Uterus (tissue), 4 donors: ENCODE measurements around the gene ENDOD1. TPM values are rescaled to one million over a fixed set of nuclear protein-coding genes. Genes with fewer than 3 reads are reported as not detected.

ENCODE experiments used
- DNase-seq, 2 donors: peaks; one replicate each; pipeline ENCODE4 v3.0.0-alpha.2; 2019 to 2020
- H3K27ac ChIP-seq, 2 donors: fragments of 200-600 bp; sonication (generic); 1 replicate in 1 of 2; 2 replicates in 1 of 2; pipeline ENCODE4 v1.5.1; 2016 to 2018
- H3K27me3 ChIP-seq, 2 donors: fragments of 200-600 bp; sonication (generic); one replicate each; pipeline ENCODE4 v1.5.1; 2018 to 2019; ENCODE audit warnings: control low read depth in 1 of 2
- H3K36me3 ChIP-seq, 2 donors: fragments of 200-600 bp; sonication (generic); one replicate each; pipeline ENCODE4 v1.5.1; 2019; ENCODE audit warnings: control low read depth in 1 of 2
- H3K4me1 ChIP-seq, 2 donors: fragments of 200-600 bp; sonication (generic); one replicate each; pipeline ENCODE4 v1.5.1; 2018 to 2019; ENCODE audit warnings: control low read depth in 1 of 2
- H3K4me3 ChIP-seq, 2 donors: fragments of 200-600 bp; sonication (generic); 1 replicate in 1 of 2; 2 replicates in 1 of 2; pipeline ENCODE4 v1.5.1; 2018 to 2019; ENCODE audit warnings: mild to moderate bottlenecking in 1 of 2
- H3K9me3 ChIP-seq, 2 donors: fragments of 200-600 bp; sonication (generic); one replicate each; pipeline ENCODE4 v1.5.1; 2019; ENCODE audit warnings: control low read depth in 1 of 2
- CTCF ChIP-seq, 4 experiments: fragments of 200-600 bp in 2 of 4; fragments of 450-650 bp in 2 of 4; sonication (generic) in 2 of 4; IDR thresholded peaks; one replicate each; pipeline ENCODE4 v1.5.1; 2016 to 2019; ENCODE audit warnings: antibody characterized with exemption in 4 of 4, mild to moderate bottlenecking in 2 of 4, moderate library complexity in 1 of 4
- POLR2A ChIP-seq, 2 donors: fragments of 450-650 bp; IDR thresholded peaks; one replicate each; pipeline ENCODE4 v1.6.1; 2016; ENCODE audit warnings: antibody characterized with exemption in 2 of 2, mild to moderate bottlenecking in 1 of 2, moderate library complexity in 1 of 2
- intact Hi-C: fragments of 100-400 bp; cut with DNase I; formaldehyde crosslinking; loops from one replicate; pipeline ENCODE4 v1.15.1; 2023; ENCODE audit warnings: low total_unique reads
- total RNA-seq, 4 donors: library from RNA; depleted of rRNA in 3 of 4; stranded (reverse); fragments of >200 nt in 3 of 4; gene quantifications; one replicate each; pipeline versions ENCODE4 v1.1.0 to v1.2.4, GENCODE V29; 2014 to 2023
- donor health status: DM: yes; HTN: yes; CAD: no.

ENDOD1 gene
- total RNA-seq, 4 donors from 2014 or later: 35.0 to 82.9 (median 60.0) TPM

- peaks cover 10 to 14% of the 10 kb centered on the region in 2 donors for H3K4me1 ChIP-seq
- no peak for TF ChIP-seq POLR2A (IDR thresholded peaks at IDR 0.05)
- TF ChIP-seq CTCF (IDR thresholded peaks at IDR 0.05): no peak
- peak overlapping the region in 1 of 2 donors; percentile 53 for H3K27ac ChIP-seq
- no peak overlapping the region for H3K4me3 ChIP-seq
- no peaks in the 10 kb centered on the region for H3K9me3 ChIP-seq
- DNase-seq: no peak
- H3K36me3 ChIP-seq: no peaks in the 10 kb centered on the region
- intact Hi-C loops: no loop called here
- no peaks in the 10 kb centered on the region for H3K27me3 ChIP-seq
These were observed 12.7 kb upstream of the ENDOD1 start for GRCh38 chr11:95076981-95077380.

GRCh38 chr11:95078526-95078925, 11.1 kb upstream of the ENDOD1 start:
- Histone ChIP-seq H3K9me3 (no peaks in the 10 kb centered on the region), H3K36me3 (no peaks in the 10 kb centered on the region), H3K4me3 (no peak overlapping the region), H3K27me3 (no peaks in the 10 kb centered on the region), H3K27ac (peak overlapping the region in 1 of 2 donors; percentile 36), H3K4me1 (peaks cover 10 to 14% of the 10 kb centered on the region in 2 donors)
- TF ChIP-seq CTCF (IDR thresholded peaks at IDR 0.05) (no peak), POLR2A (IDR thresholded peaks at IDR 0.05) (no peak)
- intact Hi-C loops: no loop called here
- no peak for DNase-seq

GRCh38 chr11:95081010-95081409, 8.6 kb upstream of the ENDOD1 start:
- Histone ChIP-seq H3K4me1 (peaks cover 0 to 4% of the 10 kb centered on the region in 2 donors), H3K27me3 (no peaks in the 10 kb centered on the region), H3K9me3 (no peaks in the 10 kb centered on the region), H3K36me3 (no peaks in the 10 kb centered on the region), H3K27ac (no peak overlapping the region), H3K4me3 (no peak overlapping the region)
- DNase-seq: no peak
- TF ChIP-seq POLR2A (IDR thresholded peaks at IDR 0.05): no peak
- TF ChIP-seq CTCF (IDR thresholded peaks at IDR 0.05): no peak
- intact Hi-C loops: no loop called here

- TF ChIP-seq POLR2A (IDR thresholded peaks at IDR 0.05) (no peak), CTCF (IDR thresholded peaks at IDR 0.05) (no peak)
- Histone ChIP-seq H3K4me3 (no peak overlapping the region), H3K4me1 (no peaks in the 10 kb centered on the region), H3K36me3 (no peaks in the 10 kb centered on the region), H3K27me3 (no peaks in the 10 kb centered on the region), H3K27ac (peak overlapping the region; percentile 5 to 43), H3K9me3 (no peaks in the 10 kb centered on the region)
- intact Hi-C loops: no loop called here
- DNase-seq: peak in 1 of 2 donors; percentile 41
These were observed 8.2 kb upstream of the ENDOD1 start for GRCh38 chr11:95081412-95081811.

GRCh38 chr11:95082576-95083001, 7.1 kb upstream of the ENDOD1 start:
- no peaks in the 10 kb centered on the region for H3K9me3 ChIP-seq
- no peak overlapping the region for H3K4me3 ChIP-seq
- TF ChIP-seq CTCF (IDR thresholded peaks at IDR 0.05) (no peak), POLR2A (IDR thresholded peaks at IDR 0.05) (no peak)
- no peak for DNase-seq
- H3K27ac ChIP-seq: peak overlapping the region in 1 of 2 donors; percentile 43
- H3K27me3 ChIP-seq: no peaks in the 10 kb centered on the region
- no peaks in the 10 kb centered on the region for H3K36me3 ChIP-seq
- no peaks in the 10 kb centered on the region for H3K4me1 ChIP-seq
- intact Hi-C loops: no loop called here
